HG03457 (cell line): ENCODE data around the gene FAM3A.
A peak's percentile ranks its signal among the peaks of the same experiment; 100 is the strongest.

ENCODE experiments used
- ATAC-seq: cut with Tn5 transposase; IDR thresholded peaks from one replicate; pipeline ENCODE4 v1.9.1; 2021; ENCODE audit warnings: moderate number of reproducible peaks; ENCODE audit not compliant: unreplicated experiment

The FAM3A gene

GRCh38 chrX:154534526-154535322, 18.7 kb upstream of the FAM3A start:
- peak; percentile 75 for ATAC-seq

GRCh38 chrX:154532690-154533089, 16.7 kb upstream of the FAM3A start:
- no peak for ATAC-seq

GRCh38 chrX:154531626-154532025, 15.6 kb upstream of the FAM3A start:
- no peak for ATAC-seq

- no peak for ATAC-seq
Observed at GRCh38 chrX:154530286-154530685, 14.3 kb upstream of the FAM3A start.

GRCh38 chrX:154529206-154529612, 13.2 kb upstream of the FAM3A start:
- ATAC-seq: no peak

- no peak for ATAC-seq
Observed at GRCh38 chrX:154526901-154527675, 11.1 kb upstream of the FAM3A start.

GRCh38 chrX:154525606-154526490, 9.8 kb upstream of the FAM3A start:
- no peak for ATAC-seq

- no peak for ATAC-seq
Observed at GRCh38 chrX:154519389-154519788, 3.4 kb upstream of the FAM3A start.

GRCh38 chrX:154517101-154517781, 1.2 kb upstream of the FAM3A start:
- ATAC-seq: no peak

- no peak for ATAC-seq
Observed at GRCh38 chrX:154516656-154517100, 646 bp upstream of the FAM3A start.

GRCh38 chrX:154515090-154515965, 704 bp downstream of the FAM3A start:
- no peak for ATAC-seq

GRCh38 chrX:154513716-154514115, 2.3 kb downstream of the FAM3A start:
- ATAC-seq: no peak

- no peak for ATAC-seq
Observed at GRCh38 chrX:154512879-154513553, 3.0 kb downstream of the FAM3A start.

GRCh38 chrX:154511761-154512160, 4.3 kb downstream of the FAM3A start:
- ATAC-seq: no peak

GRCh38 chrX:154509455-154509854, 6.6 kb downstream of the FAM3A start:
- ATAC-seq: no peak

GRCh38 chrX:154508384-154508745, 7.7 kb downstream of the FAM3A start:
- ATAC-seq: no peak

GRCh38 chrX:154507673-154508383, 8.2 kb downstream of the FAM3A start:
- ATAC-seq: no peak
